H1 (cell line): ENCODE data around the gene LY6G5C. TPM values are rescaled to one million over a fixed set of nuclear protein-coding genes. Genes with fewer than 3 reads are reported as not detected.

ENCODE experiments used
- BACH1 ChIP-seq: IDR thresholded peaks from 2 replicates; pipeline ENCODE4 v1.6.1; 2012; ENCODE audit warnings: low read length, improper control_type of control experiment
- polyA plus RNA-seq, 7 experiments: library from polyadenylated mRNA; depleted of rRNA in 3 of 7; stranded (reverse) in 5 of 7; unstranded in 2 of 7; fragments of >200 nt in 5 of 7; fragments of 200-250 nt in 2 of 7; gene quantifications; 1 replicate in 5 of 7; 2 replicates in 1 of 7; 4 replicates in 1 of 7; pipeline versions ENCODE4 v1.2.1 to v1.2.3, GENCODE V29; 2011 to 2013; ENCODE audit warnings: missing spikeins in 2 of 7, mixed read lengths in 2 of 7
- total RNA-seq: library from RNA; stranded (reverse); fragmentation: NEBNext Ultra II Directional; extraction: Animal tissue kit (Norgen Biotek cat#: 25700); gene quantifications from 2 replicates; pipeline ENCODE4 v1.2.1, GENCODE V29; 2021

LY6G5C gene
- total and polyA plus RNA-seq, 2 of the 8 experiments (the other 6 are each of a cell fraction or from before 2014, with no cell fraction given): 1.1 to 1.8 TPM

DNA sequence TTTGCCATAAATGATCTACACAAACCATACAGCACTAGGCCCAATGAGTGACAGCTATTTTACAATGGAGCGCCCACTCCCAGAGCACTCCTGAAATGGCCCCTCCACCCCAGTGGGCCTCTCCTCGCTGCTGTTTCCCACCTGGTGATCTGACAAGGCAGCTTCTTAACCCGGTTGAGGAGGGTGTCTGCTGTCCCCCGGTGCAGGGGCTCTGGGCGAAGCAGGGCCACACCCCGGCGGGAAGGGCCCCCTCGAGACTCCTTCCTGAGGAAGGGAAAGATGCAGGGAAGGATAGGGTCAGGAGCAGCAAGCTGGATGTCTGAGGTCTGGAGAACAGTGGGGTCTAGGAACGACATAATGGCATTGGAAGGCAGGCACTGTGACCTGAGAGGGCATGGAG lies 12.0 kb upstream of the LY6G5C start (continued):
- TF ChIP-seq BACH1: no peak
